Stomach (tissue), 9 donors: Measurements from ENCODE around the gene STX5. TPM values are rescaled to one million over a fixed set of nuclear protein-coding genes. Genes with fewer than 3 reads are reported as not detected.

Experiments used
- DNase-seq, 2 donors: peaks; one replicate each; pipeline versions ENCODE4 v3.0.0 to v3.0.0-alpha.2; 2013 to 2019
- H3K27ac ChIP-seq, 5 donors: fragments of 200-600 bp in 4 of 5; sonication (generic) in 4 of 5; one replicate each; pipeline ENCODE4 v1.5.1; 2013 to 2019; ENCODE audit warnings: mild to moderate bottlenecking in 1 of 5, moderate library complexity in 1 of 5
- H3K27me3 ChIP-seq, 3 donors: fragments of 200-600 bp; sonication (generic); one replicate each; pipeline ENCODE4 v1.5.1; 2017 to 2019; ENCODE audit warnings: mixed run types in 1 of 3
- H3K36me3 ChIP-seq, 4 donors: fragments of 200-600 bp; sonication (generic); 1 replicate in 3 of 4; 2 replicates in 1 of 4; pipeline ENCODE4 v1.5.1; 2016 to 2019
- H3K4me1 ChIP-seq, 4 donors: fragments of 200-600 bp; sonication (generic); one replicate each; pipeline ENCODE4 v1.5.1; 2016 to 2019
- H3K4me3 ChIP-seq, 4 donors: fragments of 200-600 bp; sonication (generic) in 3 of 4; one replicate each; pipeline ENCODE4 v1.5.1; 2016 to 2019; ENCODE audit warnings: mild to moderate bottlenecking in 1 of 4
- H3K9me3 ChIP-seq, 4 donors: fragments of 200-600 bp; sonication (generic); one replicate each; pipeline ENCODE4 v1.5.1; 2016 to 2019
- EP300 ChIP-seq: sonication (generic); formaldehyde crosslinking; IDR thresholded peaks from one replicate; pipeline ENCODE4 v1.6.1; 2017; ENCODE audit warnings: antibody characterized with exemption
- POLR2AphosphoS5 ChIP-seq, 3 donors: sonication (generic); formaldehyde crosslinking; IDR thresholded peaks; one replicate each; pipeline ENCODE4 v1.6.1; 2016; ENCODE audit warnings: antibody characterized with exemption in 3 of 3
- WGBS, 5 donors: extraction: QIAGEN DNeasy Blood & Tissue Kit in 3 of 5; methylation state at CpG; one replicate each; pipeline versions ENCODE4 v1.1.5 to v1.1.7; 2013 to 2018; 5-methylcytosine and 5-hydroxymethylcytosine counted together
- intact Hi-C: fragments of 100-400 bp; cut with DNase I; formaldehyde crosslinking; loops from one replicate; pipeline ENCODE4 v1.15.1; 2023; ENCODE audit warnings: low total_unique reads
- polyA plus RNA-seq, 3 donors: library from polyadenylated mRNA; stranded (reverse); fragments of 200-250 nt; gene quantifications; one replicate each; pipeline ENCODE4 v1.2.3, GENCODE V29; 2013
- small RNA-seq, 4 donors: library from RNA; depleted of rRNA; stranded (forward); fragments of <200 nt; gene quantifications; one replicate each; pipeline ENCODE3, GENCODE V24; 2016
- total RNA-seq, 5 donors: library from RNA; depleted of rRNA; stranded (reverse); fragments of >200 nt; gene quantifications; one replicate each; pipeline versions ENCODE4 v1.1.0 to v1.2.3, GENCODE V29; 2014 to 2016
- donor health status: healthy with polysubstance abuse.
- donor health status: Bipolar disorder and iron deficiency.
- donor health status: healthy.

The STX5 gene
- total and polyA plus RNA-seq, 8 donors, result 8.2 to 48.1 (median 26.7) TPM

DNA sequence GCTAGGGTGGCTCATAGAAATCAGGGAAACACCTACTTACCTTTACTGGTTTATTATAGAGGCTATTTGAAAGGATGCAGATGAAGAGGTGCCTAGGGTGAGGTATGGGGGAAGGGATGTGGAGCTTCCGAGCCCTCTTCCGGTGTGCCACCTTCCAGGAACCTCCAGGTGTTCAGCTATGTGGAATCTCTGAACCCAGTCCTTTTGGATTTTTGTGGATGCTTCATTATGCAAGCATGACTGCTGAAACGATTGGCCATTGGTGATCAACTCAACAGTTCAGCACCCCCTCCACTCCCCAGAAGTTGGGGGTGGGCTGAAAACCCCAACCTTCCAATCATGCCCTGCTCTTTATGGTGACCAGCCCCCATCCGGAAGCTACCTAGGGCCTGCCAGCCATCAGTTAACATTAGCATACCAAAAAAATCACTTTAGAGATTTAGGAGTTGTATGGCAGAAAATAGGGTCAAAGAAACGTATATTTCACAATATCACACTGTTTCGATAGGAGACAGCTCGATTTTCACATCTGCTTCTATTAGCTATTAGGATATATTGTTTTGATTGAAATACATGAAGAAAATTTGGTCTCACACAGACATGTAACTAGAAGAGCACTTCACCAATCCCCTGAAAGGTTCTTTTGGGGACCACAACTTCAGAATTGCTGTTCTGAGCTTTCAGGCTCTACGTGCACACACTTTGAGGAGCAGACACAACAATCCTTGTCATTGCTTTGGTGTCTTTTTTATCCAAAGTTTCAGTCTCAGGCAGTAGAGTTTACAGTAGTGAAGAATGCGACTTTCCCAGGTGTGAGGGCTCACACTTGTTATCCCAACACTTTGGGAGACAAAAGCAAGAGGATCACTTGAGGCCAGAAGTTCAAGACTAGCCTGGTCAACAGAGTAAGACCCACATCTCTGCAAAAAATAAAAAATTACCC lies 73.7 kb downstream of the STX5 start:
- Histone ChIP-seq H3K27me3 (no peaks in the 10 kb centered on the region), H3K36me3 (no peaks in the 10 kb centered on the region), H3K4me1 (peaks cover 16 to 34% (median 27%) of the 10 kb centered on the region in 4 donors), H3K9me3 (no peaks in the 10 kb centered on the region), H3K27ac (no peak overlapping the region), H3K4me3 (no peak overlapping the region)
- TF ChIP-seq POLR2AphosphoS5 (IDR thresholded peaks at IDR 0.05) (no peak), EP300 (no peak)
- intact Hi-C loops, result no loop called here
- DNase-seq, result no peak
- 57 to 68% (median 65%) methylated on average over 9 of the region's 9 CpGs for WGBS, 5 donors

Small RNA genes lying within 50 kb of the gene (small RNA-seq; reads per million reads assigned to genes)
- gene MIR6514 (0.30 to 0.77 (median 0.46) reads per million in 4 donors), gene RF00099 (0 reads per million in 4 donors), gene RNU6-118P (0 reads per million in 4 donors), gene SNORD22 (0 reads per million in 4 donors), gene SNORD26 (0 reads per million in 4 donors), gene SNORD27 (0 reads per million in 4 donors), gene SNORD28 (0 reads per million in 4 donors), gene SNORD30 (687 to 3,460 (median 2,010) reads per million in 4 donors)

Other genes starting within 250 kb of the STX5 start
- gene TUT1, start 240.5 kb downstream of the STX5 start, total RNA-seq, result 10 to 100 TPM in 3 of 5 donors, 1 to 10 TPM in 2; 6.1 to 36.2 (median 12.3) TPM
- gene TUT1, start 240.5 kb downstream of the STX5 start, polyA plus RNA-seq, result 10 to 100 TPM; 13.3 to 18.9 (median 16.3) TPM
- 100 to 1,000 TPM in 1 of 5 donors, 10 to 100 TPM in 4; 53.9 to 110 (median 85.3) TPM for gene MTA2, start 230.2 kb downstream of the STX5 start, total RNA-seq
- 10 to 100 TPM; 32.8 to 44.6 (median 34.7) TPM for gene MTA2, start 230.2 kb downstream of the STX5 start, polyA plus RNA-seq
- gene EML3, start 219.3 kb downstream of the STX5 start, total RNA-seq, result 100 to 1,000 TPM in 1 of 5 donors, 10 to 100 TPM in 4; 24.4 to 112 (median 51.8) TPM
- gene EML3, start 219.3 kb downstream of the STX5 start, polyA plus RNA-seq, result 10 to 100 TPM; 68.1 to 71.3 (median 69.2) TPM
- gene ROM1, start 218.8 kb downstream of the STX5 start, total RNA-seq, result 1 to 10 TPM in 3 of 5 donors, under 1 TPM in 1, not detected in 1; 0.29 to 5.8 (median 2.8) TPM
- 10 to 100 TPM in 1 of 3 donors, 1 to 10 TPM in 2; 4.6 to 13.0 (median 5.1) TPM for gene ROM1, start 218.8 kb downstream of the STX5 start, polyA plus RNA-seq
- gene B3GAT3, start 210.1 kb downstream of the STX5 start, total RNA-seq, result 10 to 100 TPM in 4 of 5 donors, 1 to 10 TPM in 1; 5.2 to 50.8 (median 13.8) TPM
- gene B3GAT3, start 210.1 kb downstream of the STX5 start, polyA plus RNA-seq, result 10 to 100 TPM; 18.5 to 38.8 (median 27.6) TPM
- 100 to 1,000 TPM in 2 of 5 donors, 10 to 100 TPM in 3; 66.0 to 155 (median 95.5) TPM for gene GANAB, start 185.4 kb downstream of the STX5 start, total RNA-seq
- 10 to 100 TPM; 21.4 to 70.7 (median 66.2) TPM for gene GANAB, start 185.4 kb downstream of the STX5 start, polyA plus RNA-seq
- 10 to 100 TPM in 4 of 5 donors, 1 to 10 TPM in 1; 5.8 to 16.7 (median 15.1) TPM for gene INTS5, start 178.7 kb downstream of the STX5 start, total RNA-seq
- 1 to 10 TPM; 5.9 to 7.2 (median 7.2) TPM for gene INTS5, start 178.7 kb downstream of the STX5 start, polyA plus RNA-seq
- 10 to 100 TPM in 4 of 5 donors, 1 to 10 TPM in 1; 5.8 to 58.2 (median 27.2) TPM for gene C11orf98, start 166.8 kb downstream of the STX5 start, total RNA-seq
- 100 to 1,000 TPM; 112 to 179 (median 139) TPM for gene C11orf98, start 166.8 kb downstream of the STX5 start, polyA plus RNA-seq
- 1 to 10 TPM in 4 of 5 donors, not detected in 1; 3.5 to 7.6 (median 4.9) TPM for gene CSKMT, start 166.7 kb downstream of the STX5 start, total RNA-seq
- gene CSKMT, start 166.7 kb downstream of the STX5 start, polyA plus RNA-seq, result 10 to 100 TPM in 2 of 3 donors, 1 to 10 TPM in 1; 8.7 to 25.5 (median 19.9) TPM
- gene UQCC3, start 160.4 kb downstream of the STX5 start, total RNA-seq, result 10 to 100 TPM in 2 of 5 donors, 1 to 10 TPM in 3; 4.2 to 49.8 (median 8.1) TPM
- 10 to 100 TPM; 16.2 to 30.3 (median 20.9) TPM for gene UQCC3, start 160.4 kb downstream of the STX5 start, polyA plus RNA-seq
- gene LBHD1, start 159.8 kb downstream of the STX5 start, total RNA-seq, result 10 to 100 TPM in 3 of 5 donors, 1 to 10 TPM in 1, under 1 TPM in 1; 0.45 to 56.6 (median 10.3) TPM
- gene LBHD1, start 159.8 kb downstream of the STX5 start, polyA plus RNA-seq, result 1 to 10 TPM; 4.9 to 6.8 (median 5.5) TPM
- gene UBXN1, start 153.0 kb downstream of the STX5 start, total RNA-seq, result 100 to 1,000 TPM in 3 of 5 donors, 10 to 100 TPM in 2; 78.6 to 236 (median 151) TPM
- gene UBXN1, start 153.0 kb downstream of the STX5 start, polyA plus RNA-seq, result 100 to 1,000 TPM; 113 to 236 (median 194) TPM
- 10 to 100 TPM in 2 of 5 donors, 1 to 10 TPM in 3; 4.0 to 20.0 (median 8.2) TPM for gene LRRN4CL, start 142.5 kb downstream of the STX5 start, total RNA-seq
- gene LRRN4CL, start 142.5 kb downstream of the STX5 start, polyA plus RNA-seq, result 1 to 10 TPM; 1.6 to 4.6 (median 1.8) TPM
- gene BSCL2, start 124.6 kb downstream of the STX5 start, total RNA-seq, result 100 to 1,000 TPM in 3 of 5 donors, 10 to 100 TPM in 2; 29.9 to 144 (median 110) TPM
- 10 to 100 TPM; 63.4 to 95.9 (median 92.6) TPM for gene BSCL2, start 124.6 kb downstream of the STX5 start, polyA plus RNA-seq
- not detected for gene GNG3, start 124.4 kb downstream of the STX5 start, total RNA-seq
- under 1 TPM in 1 of 3 donors, not detected in 2; 0.75 TPM for gene GNG3, start 124.4 kb downstream of the STX5 start, polyA plus RNA-seq
- 10 to 100 TPM; 10.3 to 73.5 (median 36.0) TPM for gene HNRNPUL2, start 104.6 kb downstream of the STX5 start, total RNA-seq
- 10 to 100 TPM; 25.1 to 28.6 (median 27.3) TPM for gene HNRNPUL2, start 104.6 kb downstream of the STX5 start, polyA plus RNA-seq
- gene TTC9C, start 103.6 kb downstream of the STX5 start, total RNA-seq, result 10 to 100 TPM in 1 of 5 donors, 1 to 10 TPM in 3, under 1 TPM in 1; 0.89 to 26.6 (median 8.2) TPM
- 10 to 100 TPM; 16.6 to 33.6 (median 26.0) TPM for gene TTC9C, start 103.6 kb downstream of the STX5 start, polyA plus RNA-seq
- 10 to 100 TPM in 2 of 5 donors, 1 to 10 TPM in 2, not detected in 1; 4.2 to 16.5 (median 9.5) TPM for gene ZBTB3, start 77.9 kb downstream of the STX5 start, total RNA-seq
- gene ZBTB3, start 77.9 kb downstream of the STX5 start, polyA plus RNA-seq, result 1 to 10 TPM; 3.3 to 6.9 (median 3.4) TPM
- gene POLR2G, start 70.5 kb downstream of the STX5 start, total RNA-seq, result 10 to 100 TPM in 4 of 5 donors, 1 to 10 TPM in 1; 3.8 to 95.5 (median 23.9) TPM
- 100 to 1,000 TPM in 1 of 3 donors, 10 to 100 TPM in 2; 85.8 to 119 (median 88.7) TPM for gene POLR2G, start 70.5 kb downstream of the STX5 start, polyA plus RNA-seq
- gene TAF6L, start 60.7 kb downstream of the STX5 start, total RNA-seq, result 10 to 100 TPM in 4 of 5 donors, 1 to 10 TPM in 1; 4.6 to 35.0 (median 11.0) TPM
- gene TAF6L, start 60.7 kb downstream of the STX5 start, polyA plus RNA-seq, result 10 to 100 TPM in 2 of 3 donors, 1 to 10 TPM in 1; 7.5 to 19.7 (median 19.3) TPM
- 100 to 1,000 TPM in 1 of 5 donors, 10 to 100 TPM in 3, not detected in 1; 26.1 to 135 (median 85.5) TPM for gene TMEM179B, start 44.6 kb downstream of the STX5 start, total RNA-seq
- 10 to 100 TPM; 28.3 to 68.6 (median 32.1) TPM for gene TMEM179B, start 44.6 kb downstream of the STX5 start, polyA plus RNA-seq
- gene TMEM223, start 40.0 kb downstream of the STX5 start, total RNA-seq, result 10 to 100 TPM in 2 of 5 donors, 1 to 10 TPM in 1, under 1 TPM in 1, not detected in 1; 0.89 to 14.9 (median 10.7) TPM
- gene TMEM223, start 40.0 kb downstream of the STX5 start, polyA plus RNA-seq, result 10 to 100 TPM; 10.2 to 28.2 (median 17.7) TPM
- gene NXF1, start 26.6 kb downstream of the STX5 start, total RNA-seq, result 10 to 100 TPM; 30.7 to 83.5 (median 56.5) TPM
- 100 to 1,000 TPM in 1 of 3 donors, 10 to 100 TPM in 2; 23.5 to 138 (median 49.6) TPM for gene NXF1, start 26.6 kb downstream of the STX5 start, polyA plus RNA-seq
- gene TEX54, start 790 bp upstream of the STX5 start, total RNA-seq, result not detected
- not detected for gene TEX54, start 790 bp upstream of the STX5 start, polyA plus RNA-seq
- gene WDR74, start 7.5 kb upstream of the STX5 start, total RNA-seq, result 10 to 100 TPM; 27.7 to 57.6 (median 41.2) TPM
- gene WDR74, start 7.5 kb upstream of the STX5 start, polyA plus RNA-seq, result 10 to 100 TPM; 47.2 to 67.9 (median 48.8) TPM
- 100 to 1,000 TPM in 4 of 5 donors, 10 to 100 TPM in 1; 70.7 to 255 (median 141) TPM for gene SLC3A2, start 48.8 kb upstream of the STX5 start, total RNA-seq
- gene SLC3A2, start 48.8 kb upstream of the STX5 start, polyA plus RNA-seq, result 100 to 1,000 TPM in 1 of 3 donors, 10 to 100 TPM in 2; 36.0 to 176 (median 51.6) TPM
- 10 to 100 TPM in 1 of 5 donors, 1 to 10 TPM in 2, under 1 TPM in 1, not detected in 1; 0.73 to 19.4 (median 6.6) TPM for gene CHRM1, start 89.3 kb upstream of the STX5 start, total RNA-seq
- under 1 TPM in 2 of 3 donors, not detected in 1; 0.12 to 0.48 TPM for gene CHRM1, start 89.3 kb upstream of the STX5 start, polyA plus RNA-seq
- gene SLC22A6, start 152.9 kb upstream of the STX5 start, total RNA-seq, result not detected
- gene SLC22A6, start 152.9 kb upstream of the STX5 start, polyA plus RNA-seq, result not detected
- gene SLC22A8, start 183.8 kb upstream of the STX5 start, total RNA-seq, result not detected
- gene SLC22A8, start 183.8 kb upstream of the STX5 start, polyA plus RNA-seq, result not detected